H1 (cell line): ENCODE data around the gene SCUBE2. TPM values are rescaled to one million over a fixed set of nuclear protein-coding genes. Genes with fewer than 3 reads are reported as not detected.

Experiments used
- ASH2L ChIP-seq: fragments of 200-600, 300-600 bp; sonication (generic); IDR thresholded peaks from one replicate; pipeline ENCODE4 v1.7.1; 2017; ENCODE audit warnings: low read length
- JUN ChIP-seq: IDR thresholded peaks from 2 replicates; pipeline ENCODE4 v1.6.1; 2011; ENCODE audit warnings: low read depth, mild to moderate bottlenecking, improper control_type of control experiment, low read length
- RXRA ChIP-seq: IDR thresholded peaks from 2 replicates; pipeline ENCODE4 v1.6.1; 2011; ENCODE audit warnings: low read depth, mild to moderate bottlenecking, low read length, moderate library complexity; ENCODE audit not compliant: insufficient read depth
- SP2 ChIP-seq: IDR thresholded peaks from 2 replicates; pipeline ENCODE4 v1.6.1; 2012; ENCODE audit warnings: mild to moderate bottlenecking, low read length, inconsistent platforms
- TAF7 ChIP-seq: optimal IDR thresholded peaks from 2 replicates; pipeline ENCODE3; 2011; ENCODE audit warnings: low read depth, mild to moderate bottlenecking, inconsistent platforms, low read length, moderate library complexity, borderline replicate concordance
- TBP ChIP-seq: IDR thresholded peaks from 2 replicates; pipeline ENCODE4 v1.6.1; 2011; ENCODE audit warnings: low read depth, low read length, improper control_type of control experiment
- polyA plus RNA-seq, 7 experiments: library from polyadenylated mRNA; depleted of rRNA in 3 of 7; stranded (reverse) in 5 of 7; unstranded in 2 of 7; fragments of >200 nt in 5 of 7; fragments of 200-250 nt in 2 of 7; gene quantifications; 1 replicate in 5 of 7; 2 replicates in 1 of 7; 4 replicates in 1 of 7; pipeline versions ENCODE4 v1.2.1 to v1.2.3, GENCODE V29; 2011 to 2013; ENCODE audit warnings: missing spikeins in 2 of 7, mixed read lengths in 2 of 7
- total RNA-seq: library from RNA; stranded (reverse); fragmentation: NEBNext Ultra II Directional; extraction: Animal tissue kit (Norgen Biotek cat#: 25700); gene quantifications from 2 replicates; pipeline ENCODE4 v1.2.1, GENCODE V29; 2021

Gene SCUBE2
- total and polyA plus RNA-seq, 2 of the 8 experiments (the other 6 are each of a cell fraction or from before 2014, with no cell fraction given), result 0.29 to 1.2 TPM

GRCh38 chr11:8997451-8997850 is 93.9 kb downstream of the SCUBE2 start (continued):
- TF ChIP-seq ASH2L, result no peak
- no peak for TF ChIP-seq JUN
- no peak for TF ChIP-seq TAF7
- TF ChIP-seq TBP, result no peak
- no peak for TF ChIP-seq RXRA
- TF ChIP-seq SP2, result no peak
